PC-3 (cell line): ENCODE data around the gene CSNK1D. TPM values are rescaled to one million over a fixed set of nuclear protein-coding genes. Genes with fewer than 3 reads are reported as not detected.
A peak's percentile ranks its signal among the peaks of the same experiment; 100 is the strongest.

ENCODE experiments used
- ATAC-seq: fragments of 200-7000 bp; cut with Tn5 transposase; 2 replicates; pipeline ENCODE4 v1.9.1; 2020; ENCODE audit warnings: mild to moderate bottlenecking, moderate library complexity
- BruUV-seq: library from RNA; stranded (reverse); fragments of 400-500 nt; replicated peaks from 2 replicates; lab custom pipeline; 2021; lab: Mats Ljungman, UMichigan
- CTCF ChIA-PET: fragments of 300-600 bp; sonication (Branson Sonifier 250); formaldehyde crosslinking; loops from one replicate; lab custom pipeline; 2022; ENCODE audit warnings: antibody characterized with exemption; lab: Charles Lee
- POLR2A ChIA-PET: fragments of 300-600 bp; sonication (Branson Sonifier 250); formaldehyde crosslinking; loops from one replicate; lab custom pipeline; 2022; ENCODE audit warnings: antibody characterized with exemption; ENCODE audit not compliant: unreplicated experiment; lab: Charles Lee
- DNase-seq: peaks from one replicate; pipeline ENCODE4 v3.0.0-alpha.2; 2015
- H2AFZ ChIP-seq: fragments of 300-600 bp; sonication (generic); 2 replicates; pipeline ENCODE4 v1.6.0; 2016; ENCODE audit warnings: antibody characterized with exemption, low read length
- H3F3A ChIP-seq: fragments of 300-600 bp; sonication (generic); one replicate; pipeline ENCODE4 v1.6.0; 2017; ENCODE audit warnings: antibody characterized with exemption, low read length, control low read depth, mild to moderate bottlenecking; ENCODE audit not compliant: unreplicated experiment
- H3K27ac ChIP-seq: fragments of 300-600 bp; sonication (generic); 2 replicates; pipeline ENCODE4 v1.5.1; 2016; ENCODE audit warnings: mild to moderate bottlenecking, low read length
- H3K27me3 ChIP-seq: fragments of 300-600 bp; sonication (generic); 2 replicates; pipeline ENCODE4 v1.6.1; 2016; ENCODE audit warnings: low read length, mixed read lengths
- H3K36me3 ChIP-seq: fragments of 300-600 bp; sonication (generic); 2 replicates; pipeline ENCODE4 v1.6.1; 2016; ENCODE audit warnings: low read depth, mixed run types, low read length, mixed read lengths
- H3K4me1 ChIP-seq: fragments of 300-600 bp; sonication (generic); 2 replicates; pipeline ENCODE4 v1.5.1; 2016; ENCODE audit warnings: low read length; ENCODE audit not compliant: insufficient read depth
- H3K4me2 ChIP-seq: fragments of 300-600 bp; sonication (generic); 2 replicates; pipeline ENCODE4 v1.6.0; 2016; ENCODE audit warnings: low read length
- H3K4me3 ChIP-seq: fragments of 300-600 bp; sonication (generic); 2 replicates; pipeline ENCODE4 v1.5.1; 2016; ENCODE audit warnings: mild to moderate bottlenecking, low read length, mixed read lengths
- H3K79me2 ChIP-seq: fragments of 300-600 bp; sonication (generic); 2 replicates; pipeline ENCODE4 v1.6.1; 2017; ENCODE audit warnings: low read length, mixed read lengths
- H3K9ac ChIP-seq: fragments of 300-600 bp; sonication (generic); 2 replicates; pipeline ENCODE4 v1.6.0; 2016; ENCODE audit warnings: mild to moderate bottlenecking, low read length
- H3K9me2 ChIP-seq: fragments of 300-600 bp; sonication (generic); replicated peaks from 2 replicates; pipeline ENCODE4 v1.6.1; 2016; ENCODE audit warnings: mixed run types, low read length, mixed read lengths
- H3K9me3 ChIP-seq: fragments of 300-600 bp; sonication (generic); 2 replicates; pipeline ENCODE4 v1.6.1; 2016; ENCODE audit warnings: low read length, mixed read lengths
- H4K20me1 ChIP-seq: fragments of 300-600 bp; sonication (generic); 2 replicates; pipeline ENCODE4 v1.6.1; 2016; ENCODE audit warnings: low read length, mixed read lengths
- EZH2 ChIP-seq: fragments of 300-600 bp; sonication (generic); IDR thresholded peaks from one replicate; pipeline ENCODE4 v1.6.1; 2017; ENCODE audit warnings: antibody characterized with exemption, mild to moderate bottlenecking, low read length; ENCODE audit not compliant: unreplicated experiment
- EZH2phosphoT487 ChIP-seq: fragments of 300-600 bp; sonication (generic); IDR thresholded peaks from 2 replicates; pipeline ENCODE4 v1.6.1; 2018; ENCODE audit warnings: mild to moderate bottlenecking, antibody characterized with exemption, low read length, borderline replicate concordance
- intact Hi-C: fragments of 100-400 bp; cut with micrococcal nuclease; formaldehyde crosslinking; loops from 2 replicates; pipeline ENCODE4 v1.9.0; 2023
- total RNA-seq: library from RNA; depleted of rRNA; stranded (reverse); fragments of >200 nt; gene quantifications from 2 replicates; pipeline ENCODE4 v1.2.3, GENCODE V29; 2014
- TF ChIP-seq, protein P1 (sequence below): fragments of 300-600 bp; sonication (generic); conservative IDR thresholded peaks from 2 replicates; pipeline ENCODE4 v1.5.1; 2017; ENCODE audit warnings: antibody characterized with exemption, low read depth, mild to moderate bottlenecking, low read length

CSNK1D gene
- total RNA-seq, 1 experiment from 2014 or later, result 58.6 TPM

DNA sequence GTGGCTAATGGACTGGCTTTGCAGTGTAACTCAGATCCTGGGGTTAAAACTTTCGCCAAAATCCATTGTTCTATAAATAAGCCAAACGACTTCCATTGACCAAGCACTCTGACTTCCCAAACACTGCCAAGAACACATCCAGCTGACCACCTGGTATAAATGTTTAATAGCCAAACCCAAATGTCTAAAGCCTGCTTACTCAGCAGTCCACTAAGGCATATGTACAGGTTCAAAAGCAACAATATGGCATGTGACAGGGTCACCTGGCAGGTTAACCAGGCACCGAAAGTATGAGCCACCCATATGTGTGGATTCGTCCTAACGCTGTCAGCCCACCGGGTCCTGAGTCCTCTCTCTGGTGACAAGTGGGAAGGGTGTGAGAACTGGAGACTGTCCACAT lies 2.1 kb downstream of the CSNK1D start:
- Histone ChIP-seq H3K9ac (peak overlapping the region; percentile 99), H3F3A (peaks cover 15% of the 10 kb centered on the region), H3K9me3 (no peaks in the 10 kb centered on the region), H3K9me2 (no peaks in the 10 kb centered on the region), H3K79me2 (peaks cover 78% of the 10 kb centered on the region), H3K4me2 (peak overlapping the region; percentile 98), H3K4me3 (peak overlapping the region; percentile 98), H3K27ac (no peak overlapping the region; the same call in 1 of the 2 replicates), H4K20me1 (peaks cover 59% of the 10 kb centered on the region), H3K36me3 (peaks cover 12% of the 10 kb centered on the region), H3K4me1 (peaks cover 65% of the 10 kb centered on the region), H2AFZ (no peak overlapping the region), H3K27me3 (no peaks in the 10 kb centered on the region)
- BruUV-seq, result no TSS peak
- no peak for TF ChIP-seq EZH2phosphoT487
- TF ChIP-seq, protein P1, sequence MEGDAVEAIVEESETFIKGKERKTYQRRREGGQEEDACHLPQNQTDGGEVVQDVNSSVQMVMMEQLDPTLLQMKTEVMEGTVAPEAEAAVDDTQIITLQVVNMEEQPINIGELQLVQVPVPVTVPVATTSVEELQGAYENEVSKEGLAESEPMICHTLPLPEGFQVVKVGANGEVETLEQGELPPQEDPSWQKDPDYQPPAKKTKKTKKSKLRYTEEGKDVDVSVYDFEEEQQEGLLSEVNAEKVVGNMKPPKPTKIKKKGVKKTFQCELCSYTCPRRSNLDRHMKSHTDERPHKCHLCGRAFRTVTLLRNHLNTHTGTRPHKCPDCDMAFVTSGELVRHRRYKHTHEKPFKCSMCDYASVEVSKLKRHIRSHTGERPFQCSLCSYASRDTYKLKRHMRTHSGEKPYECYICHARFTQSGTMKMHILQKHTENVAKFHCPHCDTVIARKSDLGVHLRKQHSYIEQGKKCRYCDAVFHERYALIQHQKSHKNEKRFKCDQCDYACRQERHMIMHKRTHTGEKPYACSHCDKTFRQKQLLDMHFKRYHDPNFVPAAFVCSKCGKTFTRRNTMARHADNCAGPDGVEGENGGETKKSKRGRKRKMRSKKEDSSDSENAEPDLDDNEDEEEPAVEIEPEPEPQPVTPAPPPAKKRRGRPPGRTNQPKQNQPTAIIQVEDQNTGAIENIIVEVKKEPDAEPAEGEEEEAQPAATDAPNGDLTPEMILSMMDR, result no peak
- intact Hi-C loops, result no loop called here
- ATAC-seq, result no peak
- no peak for DNase-seq
- CTCF ChIA-PET, result no interaction called here
- POLR2A ChIA-PET, result no interaction called here

DNA sequence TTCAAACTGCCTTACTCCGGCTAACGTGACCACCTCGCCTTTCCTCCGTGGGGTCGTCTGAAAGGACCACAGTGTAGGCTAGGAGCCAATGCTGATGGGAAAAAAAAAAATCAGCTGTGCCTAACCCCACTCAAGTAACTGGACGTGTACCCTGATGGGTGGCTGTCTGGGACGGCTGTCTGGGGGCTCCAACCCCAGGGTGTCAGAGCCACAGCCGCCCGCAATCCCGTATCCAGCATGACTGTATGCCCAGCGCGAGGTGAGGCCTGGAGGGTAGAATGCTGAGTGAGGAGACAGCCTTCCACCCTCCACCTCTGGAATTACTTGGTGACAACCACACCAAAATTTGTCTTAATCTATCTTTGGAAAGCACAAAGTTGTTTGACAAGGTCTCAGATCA lies 2.8 kb downstream of the CSNK1D start:
- ChIA-PET CTCF (no interaction called here), POLR2A (interaction anchor here (0.6 kb wide), 1 partner anchor 39 kb away, joined by 4 read pairs; no protein-coding TSS in a partner anchor)
- BruUV-seq, result no TSS peak
- Histone ChIP-seq H3K9me3 (no peaks in the 10 kb centered on the region), H3K4me1 (peaks cover 65% of the 10 kb centered on the region), H3F3A (peaks cover 15% of the 10 kb centered on the region), H3K79me2 (peaks cover 85% of the 10 kb centered on the region), H4K20me1 (peaks cover 67% of the 10 kb centered on the region), H3K4me3 (peak overlapping the region; percentile 98; the same call in 1 of the 2 replicates), H2AFZ (no peak overlapping the region), H3K9me2 (no peaks in the 10 kb centered on the region), H3K9ac (no peak overlapping the region), H3K4me2 (peak overlapping the region; percentile 98), H3K36me3 (peaks cover 20% of the 10 kb centered on the region), H3K27ac (no peak overlapping the region), H3K27me3 (no peaks in the 10 kb centered on the region)
- TF ChIP-seq, protein P1, result no peak
- TF ChIP-seq EZH2 (no peak), EZH2phosphoT487 (no peak)
- DNase-seq, result no peak
- no peak for ATAC-seq
- intact Hi-C loops, result no loop called here

DNA sequence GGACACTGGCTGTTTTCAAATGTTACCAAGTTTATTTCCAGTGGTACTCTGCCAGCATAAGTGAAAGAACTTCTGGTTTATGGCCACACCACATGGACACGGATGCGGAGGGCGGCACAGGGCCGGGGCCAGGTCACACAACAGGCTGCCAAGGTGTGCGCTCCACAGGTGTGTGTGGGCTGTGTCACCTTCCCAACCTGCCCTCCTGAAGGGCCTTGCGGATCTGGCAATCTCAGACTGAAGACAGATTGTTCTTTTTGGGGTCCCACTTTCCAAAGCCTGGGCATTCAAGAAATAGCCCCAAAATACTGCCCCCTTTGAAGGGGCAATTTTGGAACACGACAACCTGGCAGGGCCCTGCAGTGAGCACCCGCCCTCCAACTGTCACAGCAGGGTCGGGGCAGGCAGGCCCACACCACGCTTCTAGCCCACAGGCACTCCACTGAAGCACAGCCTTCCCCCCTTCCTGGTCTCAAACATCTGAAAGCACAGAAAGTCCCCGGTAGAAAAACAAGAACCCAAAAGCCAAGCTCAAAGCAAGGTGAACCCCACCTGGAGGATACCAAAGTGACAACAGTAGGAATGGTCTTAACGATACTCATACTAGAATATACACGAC lies 3.5 kb downstream of the CSNK1D start:
- H3F3A ChIP-seq, result peaks cover 15% of the 10 kb centered on the region
- TF ChIP-seq EZH2 (no peak), EZH2phosphoT487 (no peak)
- TF ChIP-seq, protein P1, result no peak
- no peak overlapping the region for H3K27ac ChIP-seq
- H3K4me2 ChIP-seq, result peak overlapping the region; percentile 98
- BruUV-seq, result no TSS peak
- H3K36me3 ChIP-seq, result peaks cover 25% of the 10 kb centered on the region
- no peaks in the 10 kb centered on the region for H3K9me2 ChIP-seq
- DNase-seq (no peak), ATAC-seq (no peak)
- peaks cover 65% of the 10 kb centered on the region for H3K4me1 ChIP-seq
- peaks cover 92% of the 10 kb centered on the region for H3K79me2 ChIP-seq
- ChIA-PET POLR2A (interaction anchor here (0.6 kb wide), 1 partner anchor 38 kb away, joined by 4 read pairs; no protein-coding TSS in a partner anchor), CTCF (no interaction called here)
- H3K9me3 ChIP-seq, result no peaks in the 10 kb centered on the region
- no peak overlapping the region for H3K9ac ChIP-seq
- intact Hi-C loops, result loop anchor here (2.0 kb wide), 1 partner anchor 19 kb away; no protein-coding TSS in a partner anchor
- no peaks in the 10 kb centered on the region for H3K27me3 ChIP-seq
- H4K20me1 ChIP-seq, result peaks cover 71% of the 10 kb centered on the region
- no peak overlapping the region for H2AFZ ChIP-seq
- H3K4me3 ChIP-seq, result no peak overlapping the region; the same call in 1 of the 2 replicates
